Retinal pigment epithelial cell (primary cell): ENCODE data around the gene PPP1CB.
"Not testable (repeated sequence)": the region's sequence is repeated elsewhere in the genome, so short reads cannot be mapped to it uniquely, and the experiment has no call there.

Experiments
- DNase-seq: peaks from one replicate; pipeline ENCODE4 v3.0.0-alpha.2; 2010; ENCODE audit warnings: low read depth
- H3K4me3 ChIP-seq: 2 replicates; pipeline ENCODE4 v1.5.1; 2011; ENCODE audit warnings: mild to moderate bottlenecking, low read length, control low read depth, moderate library complexity
- CTCF ChIP-seq: conservative IDR thresholded peaks from 2 replicates; pipeline ENCODE4 v1.5.1; 2011; ENCODE audit warnings: low read depth, low read length, control low read depth, inconsistent platforms

The PPP1CB gene

GRCh38 chr2:28725021-28725711 is 26.5 kb upstream of the PPP1CB start:
- DNase-seq, result no peak
- TF ChIP-seq CTCF, result no peak
- H3K4me3 ChIP-seq, result no peak overlapping the region

- DNase-seq, result no peak
- no peak for TF ChIP-seq CTCF
- no peak overlapping the region for H3K4me3 ChIP-seq
These were observed 25.5 kb upstream of the PPP1CB start for GRCh38 chr2:28726177-28726576.

GRCh38 chr2:28729698-28730097 is 21.9 kb upstream of the PPP1CB start:
- TF ChIP-seq CTCF, result no peak
- DNase-seq, result no peak
- no peak overlapping the region for H3K4me3 ChIP-seq

- H3K4me3 ChIP-seq, result no peak overlapping the region
These were observed 20.9 kb upstream of the PPP1CB start for GRCh38 chr2:28730641-28731146.

GRCh38 chr2:28735511-28735910 is 16.1 kb upstream of the PPP1CB start:
- DNase-seq, result no peak
- no peak for TF ChIP-seq CTCF
- H3K4me3 ChIP-seq, result no peak overlapping the region

More at GRCh38 chr2:28730641-28731146, 20.9 kb upstream of the PPP1CB start:
- TF ChIP-seq CTCF, result no peak
- DNase-seq, result no peak

- no peak for TF ChIP-seq CTCF
- DNase-seq, result peak; percentile 69
- H3K4me3 ChIP-seq, result no peak overlapping the region
These were observed 15.6 kb upstream of the PPP1CB start for GRCh38 chr2:28736034-28736433.

- no peak for TF ChIP-seq CTCF
- no peak overlapping the region for H3K4me3 ChIP-seq
- no peak for DNase-seq
These were observed 14.0 kb upstream of the PPP1CB start for GRCh38 chr2:28737655-28738054.

- not testable (repeated sequence) for H3K4me3 ChIP-seq, DNase-seq
These were observed 9.0 kb upstream of the PPP1CB start for GRCh38 chr2:28742619-28743018.
